GM18508 (cell line): ENCODE measurements around the gene MTSS2.
"Not testable (repeated sequence)": the region's sequence is repeated elsewhere in the genome, so short reads cannot be mapped to it uniquely, and the experiment has no call there.

ENCODE experiments used
- ATAC-seq: cut with Tn5 transposase; IDR thresholded peaks from one replicate; pipeline ENCODE4 v1.9.1; 2021; ENCODE audit warnings: moderate number of reproducible peaks; ENCODE audit not compliant: insufficient read depth, unreplicated experiment

MTSS2 gene

GRCh38 chr16:70657956-70658355 is 27.9 kb downstream of the MTSS2 start:
- no peak for ATAC-seq

GRCh38 chr16:70656712-70657263 is 29.1 kb downstream of the MTSS2 start:
- ATAC-seq: no peak

GRCh38 chr16:70656065-70656711 is 29.7 kb downstream of the MTSS2 start:
- ATAC-seq: no peak

- no peak for ATAC-seq
Measured at GRCh38 chr16:70653809-70654771, 31.8 kb downstream of the MTSS2 start.

GRCh38 chr16:70653406-70653805 is 32.4 kb downstream of the MTSS2 start:
- no peak for ATAC-seq

- ATAC-seq: no peak
Measured at GRCh38 chr16:70652322-70652721, 33.5 kb downstream of the MTSS2 start.

- ATAC-seq: no peak
Measured at GRCh38 chr16:70651524-70651923, 34.3 kb downstream of the MTSS2 start.

GRCh38 chr16:70650216-70650615 is 35.6 kb downstream of the MTSS2 start:
- ATAC-seq: no peak

- ATAC-seq: no peak
Measured at GRCh38 chr16:70649300-70649699, 36.6 kb downstream of the MTSS2 start.

- ATAC-seq: no peak
Measured at GRCh38 chr16:70648606-70649005, 37.2 kb downstream of the MTSS2 start.

GRCh38 chr16:70647441-70648359 is 38.2 kb downstream of the MTSS2 start:
- ATAC-seq: no peak

GRCh38 chr16:70646260-70647241 is 39.3 kb downstream of the MTSS2 start, which contains the start of gene IL34:
Gene IL34, plus strand, starts transcription at chr16:70646559. Its CDS starts 389 bp downstream, at chr16:70646948.
- no peak for ATAC-seq

GRCh38 chr16:70644763-70645597 is 40.9 kb downstream of the MTSS2 start:
- no peak for ATAC-seq

- ATAC-seq: not testable (repeated sequence)
Measured at GRCh38 chr16:70643264-70643663, 42.6 kb downstream of the MTSS2 start.

GRCh38 chr16:70642633-70643032 is 43.2 kb downstream of the MTSS2 start:
- no peak for ATAC-seq

GRCh38 chr16:70638814-70639792 is 46.8 kb downstream of the MTSS2 start:
- ATAC-seq: no peak
